SU-DHL-6 (cell line): ENCODE results near the gene ANKS1B.

Experiments
- H2AFZ ChIP-seq: fragments of 200-600 bp; sonication (generic); 2 replicates; pipeline ENCODE4 v1.6.1; 2014; ENCODE audit warnings: low read depth, mild to moderate bottlenecking, moderate library complexity, mixed read lengths, antibody characterized with exemption, low read length; ENCODE audit not compliant: severe bottlenecking
- H3F3A ChIP-seq: fragments of 200-600 bp; shearing (Covaris generic); 2 replicates; pipeline ENCODE4 v1.6.0; 2016; ENCODE audit warnings: antibody characterized with exemption, mild to moderate bottlenecking; ENCODE audit not compliant: insufficient read depth
- H3K27ac ChIP-seq: fragments of 200-600 bp; sonication (generic); 2 replicates; pipeline ENCODE4 v1.5.1; 2016; ENCODE audit warnings: low read depth, mild to moderate bottlenecking, low read length, moderate library complexity, mixed read lengths
- H3K27me3 ChIP-seq: fragments of 200-600 bp; sonication (generic), shearing (Covaris generic); 2 replicates; pipeline ENCODE4 v1.6.0; 2014; ENCODE audit warnings: mild to moderate bottlenecking, low read length
- H3K36me3 ChIP-seq: fragments of 200-600 bp; sonication (generic); 2 replicates; pipeline ENCODE4 v1.6.1; 2014; ENCODE audit warnings: mild to moderate bottlenecking, low read length, mixed read lengths
- H3K4me2 ChIP-seq: fragments of 300-600, 200-600 bp; shearing (Covaris generic), sonication (generic); 2 replicates; pipeline ENCODE4 v1.6.0; 2014; ENCODE audit warnings: low read length, low read depth, mild to moderate bottlenecking; ENCODE audit not compliant: poor library complexity, severe bottlenecking
- H3K4me3 ChIP-seq: fragments of 200-600 bp; sonication (generic); 2 replicates; pipeline ENCODE4 v1.5.1; 2014; ENCODE audit warnings: antibody characterized with exemption, low read length, mild to moderate bottlenecking, mixed read lengths; ENCODE audit not compliant: insufficient read depth, poor library complexity, severe bottlenecking
- H3K79me2 ChIP-seq: fragments of 200-600 bp; sonication (generic); 2 replicates; pipeline ENCODE4 v1.6.1; 2014; ENCODE audit warnings: mild to moderate bottlenecking, low read length, moderate library complexity; ENCODE audit not compliant: insufficient read depth
- H3K9ac ChIP-seq: fragments of 200-600 bp; sonication (generic); 2 replicates; pipeline ENCODE4 v1.7.0; 2014; ENCODE audit warnings: mild to moderate bottlenecking, low read length
- H3K9me2 ChIP-seq: fragments of 200-600 bp; sonication (generic); replicated peaks from 2 replicates; pipeline ENCODE4 v1.6.1; 2014; ENCODE audit warnings: low read length; ENCODE audit not compliant: insufficient read depth
- H3K9me3 ChIP-seq: fragments of 200-600 bp; sonication (generic); 2 replicates; pipeline ENCODE4 v1.6.1; 2014; ENCODE audit warnings: low read length, mixed read lengths; ENCODE audit not compliant: insufficient read depth
- H4K20me1 ChIP-seq: fragments of 200-600 bp; sonication (generic); 2 replicates; pipeline ENCODE4 v1.6.1; 2014; ENCODE audit warnings: low read depth, mild to moderate bottlenecking, antibody characterized with exemption, low read length, moderate library complexity, mixed read lengths
- CTCF ChIP-seq: fragments of 200-600 bp; sonication (generic); IDR thresholded peaks from one replicate; pipeline ENCODE4 v1.5.1; 2017; ENCODE audit warnings: antibody characterized with exemption, mild to moderate bottlenecking, low read length, moderate library complexity; ENCODE audit not compliant: insufficient read depth, poor library complexity, severe bottlenecking
- EZH2phosphoT487 ChIP-seq: fragments of 200-600 bp; sonication (generic), shearing (Covaris generic); conservative IDR thresholded peaks from 2 replicates; pipeline ENCODE4 v1.6.1; 2018; ENCODE audit warnings: mild to moderate bottlenecking, antibody characterized with exemption, low read length, moderate library complexity, mixed read lengths

The ANKS1B gene

GRCh38 chr12:98738539-98738938 is 1246.2 kb downstream of the ANKS1B start:
- H3K27me3 ChIP-seq = no peaks in the 10 kb centered on the region
- H3K4me2 ChIP-seq = no peak overlapping the region
- H3K27ac ChIP-seq = no peak overlapping the region
- H3K9me3 ChIP-seq = no peaks in the 10 kb centered on the region
- H3K36me3 ChIP-seq = no peaks in the 10 kb centered on the region
- H3K4me3 ChIP-seq = no peak overlapping the region
- no peaks in the 10 kb centered on the region for H3K9me2 ChIP-seq
- H3K9ac ChIP-seq = no peak overlapping the region
- H2AFZ ChIP-seq = no peak overlapping the region
- TF ChIP-seq CTCF = no peak
- no peaks in the 10 kb centered on the region for H3K79me2 ChIP-seq
- H3F3A ChIP-seq = no peaks in the 10 kb centered on the region
- no peaks in the 10 kb centered on the region for H4K20me1 ChIP-seq

- H3K4me3 ChIP-seq = no peak overlapping the region
- no peak overlapping the region for H2AFZ ChIP-seq
- no peaks in the 10 kb centered on the region for H4K20me1 ChIP-seq
- no peaks in the 10 kb centered on the region for H3K9me2 ChIP-seq
- H3K27ac ChIP-seq = no peak overlapping the region
- no peaks in the 10 kb centered on the region for H3K9me3 ChIP-seq
- TF ChIP-seq CTCF (no peak), EZH2phosphoT487 (no peak)
- H3K27me3 ChIP-seq = no peaks in the 10 kb centered on the region
- H3K79me2 ChIP-seq = no peaks in the 10 kb centered on the region
- no peak overlapping the region for H3K9ac ChIP-seq
- H3K4me2 ChIP-seq = no peak overlapping the region
- H3F3A ChIP-seq = no peaks in the 10 kb centered on the region
- no peaks in the 10 kb centered on the region for H3K36me3 ChIP-seq
Measured at GRCh38 chr12:98738002-98738401, 1246.7 kb downstream of the ANKS1B start.

GRCh38 chr12:98737322-98737712 is 1247.4 kb downstream of the ANKS1B start:
- H3K79me2 ChIP-seq = no peaks in the 10 kb centered on the region
- H3K4me3 ChIP-seq = no peak overlapping the region
- no peaks in the 10 kb centered on the region for H3F3A ChIP-seq
- H3K27me3 ChIP-seq = no peaks in the 10 kb centered on the region
- 0 out of 2 replicates have a peak, but pooled peaks cover 3% of the 10 kb centered on the region for H3K36me3 ChIP-seq
- no peaks in the 10 kb centered on the region for H4K20me1 ChIP-seq
- no peak overlapping the region for H3K9ac ChIP-seq
- H3K4me2 ChIP-seq = no peak overlapping the region
- no peak overlapping the region for H3K27ac ChIP-seq
- TF ChIP-seq CTCF (no peak), EZH2phosphoT487 (no peak)
- H3K9me2 ChIP-seq = no peaks in the 10 kb centered on the region
- H3K9me3 ChIP-seq = no peaks in the 10 kb centered on the region
- H2AFZ ChIP-seq = no peak overlapping the region
